ENCODE data around the gene ZNF512B. TPM values are rescaled to one million over a fixed set of nuclear protein-coding genes. Genes with fewer than 3 reads are reported as not detected.
"Not testable (repeated sequence)": the region's sequence is repeated elsewhere in the genome, so short reads cannot be mapped to it uniquely, and the experiment has no call there.

The ZNF512B gene
- polyA plus RNA-seq, 4 donors: 20.5 to 33.3 (median 27.9) TPM

DNA sequence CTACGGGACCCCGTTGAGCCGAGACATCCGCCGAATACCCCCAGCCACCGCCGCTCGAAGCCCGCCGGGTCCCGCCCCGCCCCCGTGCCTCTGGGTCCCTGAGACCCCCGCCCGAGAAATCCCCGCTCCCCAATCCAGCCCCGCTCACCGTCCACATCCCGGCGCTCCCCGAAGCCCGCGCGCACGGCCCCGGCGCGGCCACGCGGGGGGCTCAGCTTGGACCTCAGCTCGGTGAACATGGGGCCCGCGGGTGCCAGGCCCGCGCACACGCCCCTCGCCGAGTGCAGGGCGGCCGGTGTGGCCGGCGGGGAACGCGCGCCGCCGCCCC, 9.5 kb upstream of the ZNF512B start:
- no peak for DNase-seq (ENCODE audit: low read depth in 4 of 4, low spot score in 3 of 4)

DNA sequence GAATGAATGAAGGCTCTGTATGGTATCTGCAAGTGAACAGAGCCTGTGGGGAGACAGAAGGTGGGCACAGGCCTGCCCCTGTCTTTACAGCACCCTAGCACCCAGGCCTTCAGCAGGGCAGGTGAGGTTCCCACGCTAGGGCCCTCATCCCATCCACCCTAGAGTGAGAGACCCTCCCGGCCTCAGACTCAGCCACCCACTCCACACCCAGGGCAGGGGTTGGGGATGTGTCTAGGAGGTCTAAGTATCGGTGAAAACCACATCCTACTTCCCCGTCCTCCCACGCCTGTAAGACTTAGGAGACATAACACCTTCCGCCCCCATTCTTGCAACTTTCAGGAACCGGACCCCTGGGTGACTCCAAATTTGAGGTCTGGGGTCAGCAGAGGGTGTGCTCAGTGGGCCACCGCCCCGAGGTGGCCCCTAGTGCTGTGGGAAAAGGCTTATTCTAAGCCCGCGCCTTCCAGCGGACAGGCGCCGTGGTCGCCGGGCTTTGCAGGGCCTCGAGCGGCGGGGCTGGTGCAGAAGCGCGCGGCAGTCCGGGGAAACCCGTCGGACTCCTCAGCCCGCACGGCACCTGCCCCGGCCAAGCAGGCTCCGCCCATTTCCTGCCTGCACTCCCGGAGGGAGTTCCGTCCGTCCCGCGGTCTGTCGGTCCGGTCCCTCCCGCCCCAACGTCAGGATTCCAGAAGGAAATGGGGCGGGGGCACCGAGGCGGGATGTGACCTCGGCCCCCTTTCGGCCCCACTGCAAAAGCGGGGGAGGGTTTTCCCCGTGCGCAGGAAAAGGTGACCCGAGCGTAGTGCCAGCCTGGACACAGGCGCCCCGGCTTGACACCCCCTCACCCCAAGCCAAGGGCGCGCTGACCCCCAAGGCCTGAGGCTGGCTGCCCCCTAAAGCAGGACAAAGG, 8.8 kb upstream of the ZNF512B start:
- DNase-seq (ENCODE audit: low read depth in 4 of 4, low spot score in 3 of 4): no peak

DNA sequence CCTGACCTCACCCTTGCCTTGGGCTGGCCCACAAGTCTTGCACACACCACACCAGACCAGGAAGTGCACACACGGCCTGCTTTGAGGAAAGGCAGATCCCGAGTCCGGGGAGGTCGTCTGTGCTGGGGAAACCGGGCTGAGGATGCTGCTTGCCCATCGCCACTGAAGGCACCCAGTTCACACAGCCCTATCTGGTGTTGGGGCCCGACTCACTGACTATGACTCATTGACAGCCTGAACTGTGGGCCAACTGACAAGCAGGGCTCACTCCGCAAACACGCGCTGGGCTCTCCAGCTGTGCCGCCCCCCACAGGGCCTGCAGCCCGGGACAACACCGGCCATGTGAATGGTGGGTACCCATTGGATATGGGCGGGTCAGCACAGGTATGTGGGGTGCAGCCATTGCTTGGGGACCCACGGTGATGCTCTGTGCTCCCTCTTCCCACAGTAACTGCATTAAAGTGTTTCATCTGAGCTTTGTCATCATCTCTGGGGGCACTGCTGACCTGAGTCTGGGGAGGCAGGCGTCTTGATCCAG, 8.1 kb upstream of the ZNF512B start:
- DNase-seq (ENCODE audit: low read depth in 4 of 4, low spot score in 3 of 4): no peak

DNA sequence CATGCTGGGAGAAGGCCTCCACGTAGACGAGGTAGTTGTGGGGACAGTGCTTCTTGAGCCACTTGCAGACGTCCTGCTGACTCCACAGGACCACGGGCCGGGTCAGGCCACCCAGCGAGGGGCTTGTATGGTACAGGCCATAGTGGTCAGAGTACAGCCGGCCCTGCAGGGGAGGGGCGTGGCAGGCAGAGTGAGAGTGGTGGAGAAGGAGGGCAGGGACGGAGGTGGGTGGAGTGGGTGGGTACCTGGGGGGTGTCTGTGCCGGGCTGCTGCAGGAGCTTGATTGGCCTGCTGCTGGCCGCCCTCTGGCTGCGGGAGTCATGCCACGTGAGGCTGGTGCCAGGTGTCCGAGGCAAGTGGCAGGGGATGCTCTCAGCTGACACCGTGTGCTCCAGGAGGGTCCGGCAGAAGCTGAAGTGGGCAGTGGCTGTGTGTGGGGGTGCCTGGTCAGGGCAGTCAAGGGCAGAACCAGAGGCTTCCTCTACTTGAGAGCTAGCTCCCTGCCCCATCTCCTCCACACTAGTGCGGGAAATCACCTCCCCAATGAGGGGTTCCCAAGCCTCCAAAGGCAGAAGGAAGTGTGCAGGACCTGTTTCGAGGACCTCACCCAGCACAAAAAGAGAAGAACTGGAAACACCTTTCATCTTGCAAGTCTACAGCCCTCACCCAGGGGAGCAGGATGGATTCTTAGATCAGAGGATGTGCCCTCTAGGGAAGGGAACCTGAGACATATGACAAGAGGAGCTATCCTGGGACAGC, 7.4 kb upstream of the ZNF512B start:
- no peak for DNase-seq (ENCODE audit: low read depth in 4 of 4, low spot score in 3 of 4)

DNA sequence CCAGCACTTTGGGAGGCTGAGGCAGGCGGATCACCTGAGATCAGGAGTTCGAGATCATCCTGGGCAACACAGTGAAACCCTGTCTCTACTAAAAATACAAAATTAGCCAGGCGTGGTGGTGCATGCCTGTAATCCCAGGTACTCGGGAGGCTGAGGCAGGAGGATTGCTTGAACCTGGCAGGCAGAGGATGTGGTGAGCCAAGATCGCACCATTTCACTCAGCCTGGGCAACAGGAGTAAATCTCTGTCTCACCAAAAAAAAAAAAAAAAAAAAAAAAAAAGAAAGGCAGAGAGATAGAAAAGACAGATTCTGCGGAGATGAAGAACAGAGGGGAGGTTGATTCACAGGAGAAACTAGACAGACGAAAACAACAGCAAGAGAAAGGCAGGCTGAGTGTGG, 6.8 kb upstream of the ZNF512B start:
- not testable (repeated sequence) for DNase-seq (ENCODE audit: low read depth in 4 of 4, low spot score in 3 of 4)

DNA sequence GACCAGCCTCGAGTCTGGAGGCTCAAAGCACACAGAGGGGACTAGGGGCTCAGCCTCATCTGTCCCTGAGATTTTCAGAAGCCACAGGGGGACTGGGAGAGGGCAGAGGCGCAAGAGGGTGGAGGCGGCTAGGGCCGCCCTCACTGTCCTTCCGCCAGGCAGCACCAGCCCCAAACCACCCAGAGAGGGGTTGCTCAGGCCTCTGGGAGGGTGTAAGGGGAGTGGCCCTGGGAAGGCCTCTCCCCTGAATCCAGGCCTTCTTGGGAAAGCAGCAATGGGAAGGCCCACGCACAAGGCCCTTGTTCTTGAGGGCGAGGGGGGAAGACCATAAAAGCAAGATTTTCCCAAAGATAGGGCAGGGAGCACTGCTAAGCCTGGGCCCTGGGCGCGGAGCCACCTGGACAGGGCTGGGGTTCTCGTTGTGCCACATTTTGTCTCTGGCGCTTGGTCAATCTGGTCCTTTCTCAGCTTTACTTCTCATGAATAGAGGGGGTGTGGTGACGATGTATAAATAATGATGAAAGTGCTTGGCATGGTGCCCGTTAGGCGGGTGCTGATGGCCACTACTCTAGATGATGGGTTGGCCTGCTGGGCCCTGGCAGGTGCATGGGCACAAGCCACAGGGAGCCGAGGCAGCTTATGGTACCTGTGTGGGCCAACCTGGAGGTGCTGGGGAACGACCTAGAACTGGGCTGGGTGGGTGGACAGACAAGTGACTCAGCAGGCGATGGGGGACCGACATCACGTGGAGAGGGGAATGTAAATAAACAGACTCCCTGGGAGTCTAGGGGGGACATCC, 4.9 kb upstream of the ZNF512B start:
- no peak for DNase-seq (ENCODE audit: low read depth in 4 of 4, low spot score in 3 of 4)

DNA sequence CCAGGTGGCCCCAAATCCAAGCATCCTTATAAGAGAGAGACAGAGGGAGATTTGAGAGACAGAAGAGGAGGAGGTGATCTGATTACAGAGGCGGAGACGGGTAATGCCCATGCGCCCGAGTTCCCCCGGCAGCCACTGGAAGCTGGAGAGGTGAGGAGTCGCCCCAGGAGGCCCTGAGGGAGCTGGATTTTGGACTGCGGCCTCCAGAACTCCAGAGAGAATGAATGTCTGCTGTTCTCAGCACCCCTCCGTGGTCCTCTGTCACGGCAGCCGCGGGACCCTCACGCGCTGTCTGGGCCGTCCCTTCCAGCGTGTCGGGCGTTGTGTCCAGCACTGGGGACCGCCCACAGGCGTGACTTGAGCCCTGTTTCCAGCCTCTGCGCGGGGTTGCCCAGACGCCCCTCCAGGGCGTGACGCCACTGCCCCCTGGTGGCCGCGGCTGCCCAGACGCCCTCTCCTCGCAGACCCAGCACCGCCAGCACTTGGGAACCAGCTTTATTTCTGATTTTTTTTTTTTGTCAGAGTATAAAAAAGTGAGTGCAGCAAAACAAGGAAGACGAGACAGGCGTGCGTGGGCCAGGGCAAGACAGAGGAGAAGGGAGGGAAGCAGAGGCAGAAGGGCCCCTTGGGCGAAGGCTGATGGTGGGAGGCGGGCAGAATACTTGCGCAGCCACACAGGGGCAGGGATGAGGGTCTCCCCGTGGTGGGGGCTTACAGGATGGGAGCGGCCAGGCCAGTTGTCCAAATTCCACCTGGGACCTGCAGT, 4.1 kb upstream of the ZNF512B start:
- peak in 2 of 4 donors; percentile 70 to 77 for DNase-seq (ENCODE audit: low read depth in 4 of 4, low spot score in 3 of 4)

DNA sequence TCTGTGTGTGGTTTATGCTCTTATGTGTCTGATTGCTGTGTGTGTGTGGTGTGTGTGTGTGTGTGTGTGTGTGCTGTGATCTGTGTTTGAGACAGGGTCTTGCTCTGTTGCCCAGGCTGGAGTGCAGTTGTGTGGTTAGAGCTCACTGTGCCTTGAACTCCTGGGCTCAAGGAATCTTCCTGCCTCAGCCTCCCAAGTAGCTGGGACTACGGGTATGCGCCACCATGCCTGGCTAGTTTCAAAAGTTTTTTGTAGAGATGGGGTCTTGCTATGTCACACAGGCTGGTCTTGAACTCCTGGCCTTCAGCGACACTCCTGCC, 3.4 kb upstream of the ZNF512B start:
- no peak for DNase-seq (ENCODE audit: low read depth in 4 of 4, low spot score in 3 of 4)

DNA sequence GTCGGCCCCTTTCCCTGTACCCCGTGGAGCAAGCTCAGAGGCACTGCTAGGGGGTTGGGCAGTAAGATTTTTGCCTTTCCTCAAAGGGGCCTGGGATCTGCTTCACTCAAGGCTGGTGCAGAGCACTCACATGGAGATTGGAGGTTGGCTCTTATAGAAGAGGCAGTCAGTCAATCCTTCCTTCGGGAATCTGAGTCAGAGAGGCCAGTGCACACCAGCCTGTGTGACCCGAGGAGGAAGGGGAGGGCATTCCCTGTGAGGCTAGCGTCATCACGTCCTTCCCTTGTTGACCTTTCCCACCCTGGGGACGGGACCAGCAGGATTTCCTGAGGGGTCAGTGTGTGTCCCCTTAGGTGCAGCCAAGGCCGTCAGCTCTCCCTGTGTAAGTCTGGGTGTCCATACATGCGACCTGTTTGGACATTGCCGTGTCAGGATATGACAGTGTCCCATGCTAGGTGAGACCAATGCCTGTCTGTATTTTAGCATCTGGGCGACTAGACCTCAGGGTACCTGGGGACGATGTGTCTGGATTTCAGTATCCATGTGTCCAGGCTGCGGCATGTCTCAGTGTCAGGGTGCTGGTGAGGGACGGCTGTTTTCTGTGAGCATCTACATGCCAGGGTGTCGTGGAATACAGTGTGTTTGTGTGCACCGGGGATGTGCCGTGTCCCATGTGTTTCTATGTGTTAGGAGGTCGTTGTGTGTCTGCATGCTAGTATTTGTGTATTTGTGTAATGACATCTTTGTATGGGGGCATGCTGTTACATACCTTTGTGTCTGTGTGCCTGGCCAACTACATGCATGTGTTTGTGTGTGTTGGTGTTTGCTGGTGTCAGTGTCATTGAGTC, 2.8 kb upstream of the ZNF512B start:
- no peak for DNase-seq (ENCODE audit: low read depth in 4 of 4, low spot score in 3 of 4)

DNA sequence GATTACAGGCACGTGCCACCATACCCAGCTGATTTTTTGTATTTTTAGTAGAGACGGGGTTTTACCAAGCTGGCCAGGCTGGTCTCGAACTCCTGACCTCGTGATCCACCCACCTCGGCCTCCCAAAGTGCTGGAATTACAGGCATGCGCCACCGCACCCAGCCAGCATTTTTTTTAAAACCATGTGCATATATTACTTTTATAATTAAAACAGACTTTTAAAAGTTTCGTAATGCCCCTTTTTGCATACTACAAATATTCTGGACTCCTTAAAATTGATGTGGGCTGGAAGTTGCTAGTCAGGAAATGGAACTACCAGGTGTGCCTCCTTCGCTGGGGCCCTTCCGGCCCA, 2.2 kb upstream of the ZNF512B start:
- not testable (repeated sequence) for DNase-seq (ENCODE audit: low read depth in 4 of 4, low spot score in 3 of 4)

DNA sequence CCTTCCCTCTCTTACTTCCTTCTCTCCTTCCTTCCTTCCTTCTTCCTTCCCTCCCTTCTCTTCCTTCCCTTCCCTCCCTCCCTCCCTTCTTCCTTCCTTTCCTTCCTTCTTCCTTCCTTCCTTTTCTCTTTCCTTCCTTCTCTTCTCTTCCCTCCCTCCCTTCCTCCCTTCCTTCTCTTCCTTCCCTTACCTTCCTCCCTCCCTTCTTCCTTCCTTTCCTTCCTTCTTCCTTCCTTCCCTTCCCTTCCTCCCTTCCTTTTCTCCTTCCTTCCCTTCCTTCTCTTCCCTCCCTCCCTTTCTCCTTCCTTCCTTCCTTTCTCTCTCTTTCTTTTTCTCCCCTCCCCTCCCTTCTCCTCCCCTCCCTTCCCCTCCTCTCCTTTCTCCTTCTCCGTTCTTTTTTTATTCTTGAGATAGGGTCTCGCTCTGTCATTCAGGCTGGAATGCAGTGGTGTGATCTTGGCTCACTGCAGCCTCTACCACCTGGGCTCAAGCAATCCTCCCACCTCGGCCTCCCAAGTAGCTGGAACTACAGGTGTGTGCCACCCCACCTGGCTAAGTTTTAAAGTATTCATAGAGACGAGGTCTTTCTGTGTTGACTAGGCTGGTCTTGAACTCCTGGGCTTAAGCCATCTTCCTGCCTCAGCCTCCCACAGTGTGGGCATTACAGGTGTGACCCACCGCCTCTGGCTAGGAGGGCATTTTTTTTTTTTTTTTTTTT, 1.1 kb upstream of the ZNF512B start:
- DNase-seq (ENCODE audit: low read depth in 4 of 4, low spot score in 3 of 4): no peak

DNA sequence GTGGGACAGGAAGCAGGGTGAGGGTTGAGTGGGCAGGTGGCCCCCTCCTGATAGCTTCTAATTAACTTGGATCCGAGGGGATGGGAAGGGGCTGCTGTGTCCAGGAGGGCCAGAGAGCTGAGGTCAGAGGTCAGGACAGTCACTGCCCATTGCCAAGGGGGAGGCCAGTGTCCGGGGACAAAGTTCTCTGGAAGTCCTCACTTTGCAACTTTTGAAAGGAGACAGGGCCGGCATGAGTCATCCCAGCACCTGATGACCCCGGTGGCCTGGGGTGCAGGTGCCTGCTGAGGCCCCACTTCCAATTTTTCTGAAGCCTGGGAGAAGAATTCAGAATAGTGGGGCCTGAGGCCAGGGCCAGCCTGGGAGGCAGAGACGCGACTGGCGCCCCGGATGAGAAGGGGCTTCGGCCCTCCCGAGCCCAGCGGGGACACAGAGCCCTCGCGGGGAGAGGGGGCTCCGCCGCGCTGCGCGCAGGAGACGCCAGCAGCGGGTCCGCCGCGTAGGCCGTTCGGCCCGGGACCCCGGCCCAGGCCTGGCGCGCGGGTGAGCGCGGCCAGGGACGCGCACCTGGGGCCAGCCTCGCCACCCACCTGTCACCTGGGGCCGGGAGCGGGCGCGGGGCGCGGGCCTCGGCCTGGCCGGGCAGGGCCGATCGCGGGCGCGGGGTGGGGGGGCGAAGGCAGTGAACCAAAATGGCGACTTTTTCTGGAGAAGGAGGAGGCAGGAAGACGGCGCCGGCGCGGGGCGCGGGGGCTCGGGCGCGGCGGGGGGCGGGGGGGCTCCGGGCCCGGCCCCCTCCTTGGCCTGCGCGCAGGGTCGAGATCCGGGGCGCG, 586 bp downstream of the ZNF512B start:
- no peak for DNase-seq (ENCODE audit: low read depth in 4 of 4, low spot score in 3 of 4)

DNA sequence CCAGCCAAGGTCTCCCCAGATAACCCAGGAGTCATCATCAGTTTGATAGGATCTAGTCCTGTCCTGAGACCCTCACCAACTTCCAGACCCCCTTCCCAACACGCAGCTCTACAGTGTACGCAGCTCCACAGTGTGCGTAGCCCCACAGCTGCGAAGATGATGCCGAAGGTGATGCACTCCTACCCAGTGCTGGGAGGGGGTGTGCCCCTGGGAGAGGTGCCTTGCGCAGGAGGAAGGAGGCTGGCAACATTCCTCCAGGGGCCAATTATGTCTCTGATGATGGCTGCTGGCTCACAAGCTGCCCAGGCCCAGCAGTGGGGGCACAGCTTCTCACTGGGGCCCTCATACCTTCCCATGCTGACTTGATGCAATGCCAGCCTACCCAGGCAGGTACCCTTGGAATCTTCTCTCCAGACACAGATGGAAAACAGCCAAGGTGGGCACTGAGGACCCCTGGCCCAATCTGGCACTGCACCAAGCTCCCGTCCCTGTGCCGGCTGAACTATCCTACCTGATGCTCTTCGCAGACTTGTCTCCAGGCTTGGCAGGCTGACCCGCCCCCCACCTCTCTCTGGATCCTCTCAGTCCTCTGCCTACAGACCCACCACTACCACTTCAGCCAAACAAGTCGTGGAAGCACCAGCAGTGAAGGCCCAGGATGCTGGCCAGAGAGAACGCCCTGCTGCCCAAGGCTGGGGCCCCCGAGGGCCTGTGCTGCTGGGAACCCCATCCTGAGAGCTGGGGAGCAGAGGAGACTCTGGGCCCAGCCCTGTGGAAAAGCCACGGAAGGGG, 1.4 kb downstream of the ZNF512B start:
- no peak for DNase-seq (ENCODE audit: low read depth in 4 of 4, low spot score in 3 of 4)

DNA sequence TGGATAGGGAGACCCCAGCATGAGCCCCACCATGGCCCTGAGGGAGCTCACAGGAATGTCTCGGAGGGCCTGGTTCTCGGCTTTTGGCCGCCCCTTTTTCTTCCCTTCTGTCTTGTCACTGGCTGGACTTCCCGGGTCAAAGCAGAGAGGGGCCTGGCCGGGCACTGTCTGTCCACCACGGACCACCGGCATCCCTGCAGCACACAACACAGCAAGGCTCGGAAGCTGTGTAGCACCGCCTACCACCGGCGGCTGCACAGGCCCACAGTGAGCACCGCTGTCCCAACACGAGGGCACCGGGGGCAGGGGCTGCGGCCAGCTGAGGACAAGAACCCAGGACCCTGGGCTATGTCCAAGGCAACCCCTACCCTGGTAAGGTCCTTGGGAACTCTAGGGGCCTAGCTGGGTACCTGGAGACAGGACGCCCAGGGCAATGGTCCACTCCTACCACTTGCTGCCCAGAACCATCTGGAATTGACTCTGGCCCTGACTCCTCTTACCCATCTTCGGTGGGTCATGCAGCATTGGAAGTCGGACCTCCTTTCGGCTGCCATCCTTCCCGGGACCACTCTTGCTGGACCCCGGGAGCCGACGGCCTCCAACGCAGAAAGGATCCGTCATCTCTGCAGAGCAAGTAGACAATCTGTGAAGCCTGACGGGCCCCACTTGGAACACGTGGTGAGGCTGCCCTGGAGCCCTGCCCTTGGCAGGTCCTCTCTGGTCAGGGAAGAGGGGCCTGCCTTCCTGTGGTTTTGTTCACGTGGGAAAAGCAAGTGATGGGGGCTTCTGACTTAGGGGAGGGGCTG, 2.2 kb downstream of the ZNF512B start:
- DNase-seq (ENCODE audit: low read depth in 4 of 4, low spot score in 3 of 4): no peak

DNA sequence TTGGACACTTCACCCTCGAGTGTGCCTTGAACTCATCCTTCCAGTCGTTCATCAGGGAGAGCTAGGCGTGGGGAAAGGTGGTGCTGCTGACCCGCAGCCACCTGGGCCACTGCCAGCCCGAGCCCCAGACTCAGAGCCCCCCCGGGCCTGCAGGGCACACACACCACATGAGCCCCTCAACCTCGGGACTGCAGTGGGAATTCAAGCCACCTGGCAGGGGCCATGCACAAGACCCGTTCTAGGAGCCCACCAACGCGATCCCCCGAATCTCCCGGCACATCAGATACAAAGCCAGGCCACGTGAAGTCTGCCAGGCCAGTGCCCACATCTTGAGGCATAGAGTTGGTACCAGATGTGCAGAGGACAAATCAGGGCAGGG, 2.8 kb downstream of the ZNF512B start:
- no peak for DNase-seq (ENCODE audit: low read depth in 4 of 4, low spot score in 3 of 4)

DNA sequence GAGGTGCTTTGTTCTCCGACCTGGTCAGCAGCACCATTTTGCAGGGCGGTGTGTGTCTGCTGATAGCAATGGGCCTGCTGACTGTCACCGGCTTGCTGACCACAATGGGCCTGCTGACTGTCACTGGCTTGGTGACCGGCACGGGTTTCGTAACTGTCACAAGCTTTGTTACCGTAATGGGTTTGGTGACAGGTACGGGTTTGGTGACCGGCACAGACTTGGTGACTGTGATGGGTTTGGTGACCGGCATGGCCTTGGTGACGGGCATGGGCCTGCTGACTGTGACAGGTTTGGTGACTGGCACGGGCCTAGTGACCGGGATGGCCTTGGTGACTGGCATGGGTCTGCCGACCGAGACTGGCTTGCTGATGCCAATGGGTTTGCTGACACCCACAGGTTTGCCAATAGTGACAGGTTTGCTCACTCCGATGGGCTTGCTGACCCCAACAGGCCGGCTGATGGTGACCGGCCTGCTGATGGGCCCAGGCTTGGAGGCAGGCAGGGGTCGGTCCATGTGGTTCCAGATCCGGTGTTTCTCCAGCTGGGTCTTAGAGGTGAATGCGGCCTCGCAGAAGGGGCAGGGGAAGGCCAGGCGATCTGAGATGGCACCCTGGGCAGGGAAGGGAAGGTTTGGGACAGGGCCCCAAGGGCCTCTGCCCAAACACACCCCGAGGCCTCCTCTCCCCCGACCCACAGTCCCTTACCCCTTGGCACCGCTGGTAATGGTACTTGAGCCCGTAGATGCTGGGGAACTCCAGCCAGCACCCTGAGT, 3.4 kb downstream of the ZNF512B start:
- no peak for DNase-seq (ENCODE audit: low read depth in 4 of 4, low spot score in 3 of 4)
